HG03354 (cell line): ENCODE measurements around the gene ADGRE1.
A peak's percentile ranks its signal among the peaks of the same experiment; 100 is the strongest.
"Not testable (repeated sequence)": the region's sequence is repeated elsewhere in the genome, so short reads cannot be mapped to it uniquely, and the experiment has no call there.

ENCODE experiments used
- ATAC-seq: cut with Tn5 transposase; IDR thresholded peaks from one replicate; pipeline ENCODE4 v1.9.1; 2021; ENCODE audit warnings: mild to moderate bottlenecking; ENCODE audit not compliant: unreplicated experiment, poor library complexity, severe bottlenecking

ADGRE1 gene, protein sequence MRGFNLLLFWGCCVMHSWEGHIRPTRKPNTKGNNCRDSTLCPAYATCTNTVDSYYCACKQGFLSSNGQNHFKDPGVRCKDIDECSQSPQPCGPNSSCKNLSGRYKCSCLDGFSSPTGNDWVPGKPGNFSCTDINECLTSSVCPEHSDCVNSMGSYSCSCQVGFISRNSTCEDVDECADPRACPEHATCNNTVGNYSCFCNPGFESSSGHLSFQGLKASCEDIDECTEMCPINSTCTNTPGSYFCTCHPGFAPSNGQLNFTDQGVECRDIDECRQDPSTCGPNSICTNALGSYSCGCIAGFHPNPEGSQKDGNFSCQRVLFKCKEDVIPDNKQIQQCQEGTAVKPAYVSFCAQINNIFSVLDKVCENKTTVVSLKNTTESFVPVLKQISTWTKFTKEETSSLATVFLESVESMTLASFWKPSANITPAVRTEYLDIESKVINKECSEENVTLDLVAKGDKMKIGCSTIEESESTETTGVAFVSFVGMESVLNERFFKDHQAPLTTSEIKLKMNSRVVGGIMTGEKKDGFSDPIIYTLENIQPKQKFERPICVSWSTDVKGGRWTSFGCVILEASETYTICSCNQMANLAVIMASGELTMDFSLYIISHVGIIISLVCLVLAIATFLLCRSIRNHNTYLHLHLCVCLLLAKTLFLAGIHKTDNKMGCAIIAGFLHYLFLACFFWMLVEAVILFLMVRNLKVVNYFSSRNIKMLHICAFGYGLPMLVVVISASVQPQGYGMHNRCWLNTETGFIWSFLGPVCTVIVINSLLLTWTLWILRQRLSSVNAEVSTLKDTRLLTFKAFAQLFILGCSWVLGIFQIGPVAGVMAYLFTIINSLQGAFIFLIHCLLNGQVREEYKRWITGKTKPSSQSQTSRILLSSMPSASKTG

DNA sequence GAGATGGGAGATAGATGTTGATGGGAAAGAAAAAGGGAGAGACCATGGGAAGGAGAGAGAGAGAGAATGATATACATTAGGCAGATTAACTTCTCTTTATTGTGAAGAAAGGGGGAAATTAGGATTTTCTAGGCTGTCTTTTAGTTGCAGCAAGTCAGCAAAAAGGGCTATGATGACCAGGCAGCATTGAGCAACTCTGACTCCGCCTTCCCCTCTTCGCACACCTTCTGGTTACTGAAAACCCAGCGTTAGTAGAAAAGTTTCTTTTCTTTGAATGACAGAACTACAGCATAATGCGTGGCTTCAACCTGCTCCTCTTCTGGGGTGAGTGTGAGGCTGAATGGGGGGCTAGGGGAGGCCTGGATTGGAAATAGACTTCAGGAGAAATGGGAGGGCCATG lies at the start of gene ADGRE1:
ADGRE1 (plus strand) TSS at position 264 of the 400 bp plus-strand sequence; CDS start at position 294, 30 bp downstream.
- ATAC-seq, result no peak

DNA sequence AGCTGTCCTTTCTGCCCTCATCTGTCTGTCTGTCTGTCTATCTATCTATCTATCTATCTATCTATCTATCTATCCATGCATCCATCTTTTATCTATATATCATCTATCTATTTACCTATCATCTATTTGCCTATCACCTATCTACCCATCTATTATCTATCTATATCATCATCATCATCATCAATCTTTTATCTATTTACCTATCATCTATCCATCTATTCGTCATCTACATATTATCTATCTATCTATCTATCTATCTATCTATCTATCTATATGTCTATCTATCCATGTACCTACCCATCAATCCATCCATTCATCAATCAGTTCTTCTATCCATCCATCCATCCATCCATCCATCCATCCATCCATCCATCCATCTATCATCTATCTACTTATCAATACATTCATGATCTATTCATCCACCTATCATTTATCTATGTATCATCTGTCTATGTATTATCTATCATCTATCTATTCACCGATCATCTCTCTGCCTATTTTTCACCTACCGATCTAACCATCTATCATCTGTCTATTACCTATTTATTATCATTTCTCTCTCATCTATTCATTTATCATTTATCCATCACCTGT lies 49.2 kb upstream of the ADGRE1 start:
- no peak for ATAC-seq

DNA sequence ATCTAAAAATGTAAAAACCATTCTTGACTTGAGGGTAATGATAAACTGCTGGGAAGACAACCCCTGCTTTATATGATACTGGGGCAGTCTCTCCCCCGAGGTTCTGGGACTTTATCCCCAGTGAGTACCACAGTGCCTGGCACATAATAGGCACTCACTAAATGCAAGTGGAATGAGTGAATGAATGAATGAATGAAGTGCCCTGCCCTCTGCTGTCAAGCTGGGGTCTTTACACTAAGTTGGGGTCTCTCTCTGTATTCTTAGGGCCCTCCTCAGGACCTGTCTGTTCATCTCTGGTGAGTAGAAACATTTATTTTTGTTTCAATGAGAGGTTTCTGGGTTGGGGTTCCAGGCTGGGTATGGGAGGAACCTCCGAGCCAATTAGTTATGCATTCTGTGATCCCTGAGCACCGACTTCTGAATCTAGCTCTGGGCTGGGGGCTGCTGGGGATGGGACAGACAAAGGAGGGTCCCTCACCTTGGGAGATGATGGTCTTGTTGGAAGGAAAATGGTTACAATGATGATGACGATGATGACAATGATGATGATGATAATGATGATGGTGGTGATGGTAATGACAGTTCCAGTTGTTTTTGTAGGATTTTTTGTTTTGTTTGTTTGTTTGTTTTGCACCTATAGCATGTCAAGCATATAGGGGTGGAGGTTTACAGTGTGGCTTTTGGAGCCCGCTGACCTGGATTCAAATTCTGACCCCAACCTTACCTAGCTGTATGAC lies 44.3 kb upstream of the ADGRE1 start:
- ATAC-seq, result no peak

DNA sequence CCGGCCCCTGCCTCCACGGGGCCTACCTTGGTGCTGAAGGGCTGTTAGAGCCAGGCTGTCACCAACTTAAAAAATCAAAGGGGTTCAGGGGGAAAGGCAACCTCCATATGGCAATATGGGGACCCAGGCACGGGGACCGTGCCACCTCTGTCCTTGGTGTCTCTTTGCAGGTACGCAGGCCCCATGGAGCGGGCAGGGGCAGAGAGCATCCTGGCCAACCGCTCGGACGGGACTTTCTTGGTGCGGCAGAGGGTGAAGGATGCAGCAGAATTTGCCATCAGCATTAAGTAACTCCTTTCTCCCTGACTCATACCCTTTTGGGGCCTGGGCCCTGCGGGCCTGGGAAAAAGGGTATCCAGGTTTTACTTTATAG lies 39.6 kb upstream of the ADGRE1 start:
- no peak for ATAC-seq

GRCh38 chr19:6848986-6849385 lies 38.4 kb upstream of the ADGRE1 start:
- no peak for ATAC-seq

- ATAC-seq, result no peak
These were observed 37.5 kb upstream of the ADGRE1 start for GRCh38 chr19:6849876-6850275.

DNA sequence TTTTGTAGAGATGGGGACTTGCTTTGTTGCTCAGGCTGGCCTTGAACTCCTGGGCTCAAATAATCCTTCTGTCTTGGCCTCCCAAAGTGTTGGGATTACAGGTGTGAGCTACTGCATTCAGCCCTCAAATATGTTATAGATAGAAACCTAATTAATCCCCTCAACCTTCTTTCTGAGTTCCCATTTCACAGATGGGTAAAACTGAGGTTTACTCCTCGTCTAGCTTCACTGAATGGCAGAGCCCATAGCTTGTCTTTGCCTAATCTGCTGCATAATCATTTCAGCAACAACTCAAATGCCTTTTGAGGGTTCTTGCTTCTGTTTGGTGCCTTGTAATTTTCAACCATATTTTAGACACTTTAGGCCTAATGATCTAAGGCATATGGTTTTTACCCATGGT lies 36.0 kb upstream of the ADGRE1 start:
- no peak for ATAC-seq

DNA sequence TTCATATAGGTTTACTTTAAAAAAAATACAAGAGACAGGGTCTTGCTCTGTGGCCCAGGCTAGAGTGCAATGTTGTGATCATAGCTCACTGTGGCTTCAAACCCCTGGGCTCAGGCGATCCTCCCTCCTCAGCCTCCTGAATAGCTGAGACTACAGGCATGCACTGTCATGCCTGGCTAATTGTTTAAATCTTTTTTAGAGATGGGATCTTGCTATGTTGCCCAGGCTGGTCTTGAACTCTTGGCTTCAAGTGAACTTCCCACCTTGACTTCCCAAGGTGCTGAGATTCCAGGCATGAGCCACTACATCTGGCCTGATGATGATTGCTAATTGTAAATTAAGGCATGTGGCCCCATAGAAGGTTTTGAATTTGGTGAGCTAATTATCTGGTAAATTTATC lies 35.4 kb upstream of the ADGRE1 start:
- ATAC-seq, result no peak

GRCh38 chr19:6853868-6854267 lies 33.5 kb upstream of the ADGRE1 start:
- ATAC-seq, result no peak

GRCh38 chr19:6854758-6855157 lies 32.6 kb upstream of the ADGRE1 start:
- no peak for ATAC-seq

GRCh38 chr19:6856749-6857372 lies 30.5 kb upstream of the ADGRE1 start:
- no peak for ATAC-seq

GRCh38 chr19:6861683-6862286 lies 25.6 kb upstream of the ADGRE1 start:
- no peak for ATAC-seq

DNA sequence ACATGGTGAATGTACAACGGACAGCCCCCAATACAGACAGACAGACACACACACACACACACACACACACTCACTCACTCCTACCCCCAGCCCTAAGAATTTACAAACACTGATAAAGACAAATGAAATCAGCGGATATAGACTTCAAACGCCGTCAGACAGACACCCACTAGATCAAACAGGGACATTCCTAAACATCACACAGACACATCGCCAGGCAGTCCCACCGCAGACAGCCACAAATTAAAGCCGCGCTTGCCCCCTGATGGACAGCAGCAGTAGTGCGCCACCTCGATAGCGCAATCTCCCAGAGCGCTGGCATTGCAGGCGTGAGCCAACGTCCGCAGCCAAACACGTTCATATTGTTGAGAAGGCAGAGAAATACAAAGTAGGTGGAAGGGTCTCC lies 24.7 kb upstream of the ADGRE1 start:
- peak; percentile 73 for ATAC-seq

GRCh38 chr19:6864325-6864940 lies 22.9 kb upstream of the ADGRE1 start:
- ATAC-seq, result no peak

GRCh38 chr19:6865849-6866248 lies 21.5 kb upstream of the ADGRE1 start:
- ATAC-seq, result no peak

- no peak for ATAC-seq
These were observed 20.6 kb upstream of the ADGRE1 start for GRCh38 chr19:6866741-6867151.

- no peak for ATAC-seq
These were observed 19.0 kb upstream of the ADGRE1 start for GRCh38 chr19:6868351-6868750.

DNA sequence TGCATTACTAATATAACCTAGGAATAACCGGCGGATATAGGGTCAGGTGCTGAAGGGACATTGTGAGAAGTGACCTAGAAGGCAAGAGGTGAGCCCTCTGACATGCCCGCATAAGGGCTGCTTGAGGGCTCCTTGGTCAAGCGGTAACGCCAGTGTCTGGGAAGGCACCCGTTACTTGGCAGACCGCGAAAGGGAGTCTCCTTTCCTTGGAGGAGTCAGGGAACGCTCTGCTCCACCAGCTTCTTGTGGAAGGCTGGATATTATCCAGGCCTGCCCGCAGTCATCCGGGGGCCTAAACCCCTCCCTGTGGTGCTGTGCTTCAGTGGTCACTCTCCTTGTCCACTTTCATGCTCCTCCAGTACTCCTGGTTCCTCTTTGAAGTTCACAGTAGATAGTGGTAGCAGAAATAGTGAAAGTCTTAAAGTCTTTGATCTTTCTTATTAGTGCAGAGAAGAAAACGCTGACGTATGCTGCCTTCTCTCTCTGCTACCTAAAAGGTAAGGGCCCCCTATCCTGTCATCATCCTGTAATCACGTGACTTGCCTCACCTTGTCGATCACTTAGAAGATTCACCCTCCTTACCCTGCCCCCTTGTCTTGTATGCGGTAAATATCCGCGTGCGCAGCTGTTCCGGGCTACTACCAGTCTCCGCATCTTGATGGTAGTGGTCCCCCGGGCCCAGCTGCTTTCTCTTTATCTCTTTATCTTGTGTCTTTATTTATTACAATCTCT lies 18.1 kb upstream of the ADGRE1 start:
- ATAC-seq, result not testable (repeated sequence)
